GM12872 (cell line): Measurements from ENCODE around the gene DNAI2.

ENCODE experiments used
- TF ChIP-seq, protein P1 (sequence below): IDR thresholded peaks from 3 replicates; pipeline ENCODE4 v1.5.1; 2011; ENCODE audit warnings: low read depth, mild to moderate bottlenecking, low read length, moderate library complexity; ENCODE audit not compliant: insufficient read depth

Gene DNAI2

DNA sequence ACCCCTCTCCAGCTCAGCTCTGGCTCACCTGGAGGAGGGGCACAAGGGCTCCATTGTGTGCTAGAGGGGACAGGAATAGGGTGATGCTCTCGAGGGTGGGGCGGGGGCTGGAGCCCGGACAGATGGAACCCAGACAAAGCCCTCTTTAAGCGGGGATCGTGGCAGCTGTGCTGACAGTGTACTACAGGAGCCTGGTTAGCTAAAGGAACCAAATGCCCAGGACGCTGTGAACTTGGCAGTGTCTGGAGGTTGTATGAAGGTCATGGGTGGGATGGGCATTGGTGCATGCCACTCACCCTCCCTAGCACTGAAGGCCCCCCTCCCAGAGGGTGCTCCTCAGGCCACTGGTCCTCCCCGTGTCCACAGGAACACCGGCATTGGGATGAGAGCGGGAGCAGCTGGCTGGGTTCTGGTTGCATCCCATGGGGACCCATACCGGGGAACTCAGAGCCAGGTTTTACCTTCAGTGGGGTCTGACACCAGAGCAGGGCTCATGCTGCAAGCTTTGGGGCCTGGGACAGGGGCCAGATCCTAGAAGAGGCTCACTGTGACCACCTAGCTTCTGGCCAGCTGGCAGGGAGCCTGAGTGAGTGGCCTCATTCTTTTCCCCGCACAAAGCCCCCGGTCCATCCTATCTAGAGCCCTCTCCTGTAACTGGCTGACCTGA is 63.9 kb downstream of the DNAI2 start:
- TF ChIP-seq, protein P1, sequence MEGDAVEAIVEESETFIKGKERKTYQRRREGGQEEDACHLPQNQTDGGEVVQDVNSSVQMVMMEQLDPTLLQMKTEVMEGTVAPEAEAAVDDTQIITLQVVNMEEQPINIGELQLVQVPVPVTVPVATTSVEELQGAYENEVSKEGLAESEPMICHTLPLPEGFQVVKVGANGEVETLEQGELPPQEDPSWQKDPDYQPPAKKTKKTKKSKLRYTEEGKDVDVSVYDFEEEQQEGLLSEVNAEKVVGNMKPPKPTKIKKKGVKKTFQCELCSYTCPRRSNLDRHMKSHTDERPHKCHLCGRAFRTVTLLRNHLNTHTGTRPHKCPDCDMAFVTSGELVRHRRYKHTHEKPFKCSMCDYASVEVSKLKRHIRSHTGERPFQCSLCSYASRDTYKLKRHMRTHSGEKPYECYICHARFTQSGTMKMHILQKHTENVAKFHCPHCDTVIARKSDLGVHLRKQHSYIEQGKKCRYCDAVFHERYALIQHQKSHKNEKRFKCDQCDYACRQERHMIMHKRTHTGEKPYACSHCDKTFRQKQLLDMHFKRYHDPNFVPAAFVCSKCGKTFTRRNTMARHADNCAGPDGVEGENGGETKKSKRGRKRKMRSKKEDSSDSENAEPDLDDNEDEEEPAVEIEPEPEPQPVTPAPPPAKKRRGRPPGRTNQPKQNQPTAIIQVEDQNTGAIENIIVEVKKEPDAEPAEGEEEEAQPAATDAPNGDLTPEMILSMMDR = no peak

DNA sequence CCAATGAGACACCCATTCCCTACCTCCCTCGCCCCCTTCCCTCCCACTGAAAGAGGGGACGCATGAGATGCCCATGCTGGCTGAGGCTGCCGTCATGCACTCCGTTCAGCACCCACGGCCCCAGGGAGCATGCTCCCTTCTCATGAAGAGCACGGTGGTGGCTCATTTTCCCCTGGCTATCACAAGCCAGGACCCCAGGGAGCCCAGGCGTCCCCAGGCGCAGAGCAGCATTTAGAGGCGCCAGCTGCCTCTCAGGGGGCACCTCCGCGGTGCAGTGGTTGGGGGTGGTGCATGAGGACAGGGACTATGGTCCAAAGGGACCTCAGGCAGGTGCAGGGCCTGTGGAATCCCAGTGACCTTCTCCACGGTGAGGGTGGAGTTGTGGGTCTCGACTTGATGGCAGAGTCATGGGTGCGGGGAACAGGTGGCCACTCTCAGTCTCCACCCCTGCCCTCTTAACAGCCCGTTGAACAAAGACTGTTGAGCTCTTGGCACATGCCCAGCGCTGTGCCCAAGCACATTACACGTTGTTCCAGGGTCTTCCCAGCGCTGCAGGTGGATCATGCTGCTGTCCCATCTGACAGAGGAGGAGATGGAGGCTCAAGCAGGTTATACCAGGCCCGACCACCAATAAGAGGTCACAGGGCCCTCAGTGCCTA is 65.6 kb downstream of the DNAI2 start:
- TF ChIP-seq, protein P1 = no peak

- TF ChIP-seq, protein P1 = no peak
Observed at GRCh38 chr17:74340470-74341023, 66.5 kb downstream of the DNAI2 start.

DNA sequence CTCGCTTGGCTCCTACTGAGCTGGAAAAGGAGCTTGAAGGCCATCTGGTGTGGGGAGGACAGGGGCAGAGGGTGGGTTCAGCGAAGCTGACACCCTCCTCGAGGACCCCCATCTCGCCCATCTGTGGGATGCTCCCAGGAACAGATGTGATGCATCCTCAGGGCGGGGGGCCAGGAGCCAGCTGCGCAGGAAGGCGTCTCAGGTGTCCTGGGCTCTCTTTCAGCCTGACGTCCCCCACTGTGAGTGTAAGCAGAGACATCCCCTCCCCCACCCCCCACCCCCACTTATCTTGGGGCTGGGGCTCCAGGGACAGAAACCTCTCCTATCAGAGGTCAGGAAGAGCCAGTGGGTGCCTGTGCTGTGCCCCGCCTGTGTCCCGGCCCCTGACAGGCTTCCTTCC is 68.2 kb downstream of the DNAI2 start:
- TF ChIP-seq, protein P1 = no peak

- TF ChIP-seq, protein P1 = no peak
Observed at GRCh38 chr17:74343121-74343520, 69.1 kb downstream of the DNAI2 start.

DNA sequence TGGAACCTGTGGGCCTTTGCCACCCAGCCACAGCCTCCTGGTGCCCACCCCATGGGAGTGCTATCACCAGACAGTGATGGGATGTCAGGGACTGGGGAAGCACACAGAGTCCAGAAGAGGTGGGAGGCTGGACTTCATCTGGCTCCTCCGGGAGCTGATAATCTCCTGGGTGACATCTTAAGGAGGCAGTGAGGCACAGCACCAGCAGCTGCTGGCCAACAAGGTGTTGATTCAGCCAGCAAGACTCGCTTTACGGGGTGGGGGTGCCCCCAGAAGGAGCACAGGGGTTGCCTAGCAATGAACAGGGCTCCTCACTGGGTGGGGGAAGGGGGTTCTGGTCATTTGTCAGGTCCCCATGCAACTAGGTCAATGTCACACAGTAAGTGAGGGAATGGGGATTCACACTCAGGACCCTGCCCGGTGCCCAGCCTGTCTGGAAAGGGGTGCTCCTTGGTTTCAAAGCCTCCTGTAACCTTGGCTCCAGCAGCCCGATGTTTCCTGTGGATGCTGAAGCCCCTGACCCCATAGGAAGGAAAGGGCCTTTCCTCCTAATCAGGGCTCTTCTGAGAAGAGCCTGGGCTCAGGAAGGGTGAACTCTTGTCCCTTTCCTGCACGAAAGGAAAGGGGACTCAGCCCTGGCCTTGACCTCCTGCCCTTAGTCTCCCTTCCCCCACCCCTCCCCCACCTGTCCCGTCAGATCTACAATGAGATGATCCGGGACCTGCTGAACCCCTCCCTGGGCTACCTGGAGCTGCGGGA is 69.7 kb downstream of the DNAI2 start:
- TF ChIP-seq, protein P1 = no peak

DNA sequence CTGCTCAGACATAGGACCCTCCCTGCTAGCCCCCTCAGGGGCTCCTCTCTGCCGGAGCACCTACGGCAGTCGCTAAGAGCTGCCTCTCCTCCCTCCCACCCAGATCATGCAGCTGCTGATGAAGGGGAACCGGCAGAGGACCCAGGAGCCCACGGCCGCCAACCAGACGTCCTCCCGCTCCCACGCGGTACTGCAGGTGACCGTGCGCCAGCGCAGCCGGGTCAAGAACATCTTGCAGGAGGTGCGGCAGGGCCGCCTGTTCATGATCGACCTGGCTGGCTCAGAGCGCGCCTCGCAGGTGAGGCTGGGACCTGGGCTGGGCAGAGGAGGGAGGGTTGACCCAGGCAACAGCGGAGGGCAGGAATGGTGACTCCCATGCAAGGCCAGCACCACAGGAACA is 70.6 kb downstream of the DNAI2 start:
- TF ChIP-seq, protein P1 = no peak
